GOT3 (cell line): ENCODE results near the gene PRDX5.
"Not testable (repeated sequence)": the region's sequence is repeated elsewhere in the genome, so short reads cannot be mapped to it uniquely, and the experiment has no call there.

Experiments used
- DNase-seq: peaks from one replicate; lab custom pipeline; 2025; ENCODE audit warnings: mixed read lengths; lab: John Stamatoyannopoulos, UW

Gene PRDX5

GRCh38 chr11:64305691-64306562, 12.0 kb upstream of the PRDX5 start:
- DNase-seq = no peak

- DNase-seq = no peak
Observed at GRCh38 chr11:64306563-64306875, 11.4 kb upstream of the PRDX5 start.

DNA sequence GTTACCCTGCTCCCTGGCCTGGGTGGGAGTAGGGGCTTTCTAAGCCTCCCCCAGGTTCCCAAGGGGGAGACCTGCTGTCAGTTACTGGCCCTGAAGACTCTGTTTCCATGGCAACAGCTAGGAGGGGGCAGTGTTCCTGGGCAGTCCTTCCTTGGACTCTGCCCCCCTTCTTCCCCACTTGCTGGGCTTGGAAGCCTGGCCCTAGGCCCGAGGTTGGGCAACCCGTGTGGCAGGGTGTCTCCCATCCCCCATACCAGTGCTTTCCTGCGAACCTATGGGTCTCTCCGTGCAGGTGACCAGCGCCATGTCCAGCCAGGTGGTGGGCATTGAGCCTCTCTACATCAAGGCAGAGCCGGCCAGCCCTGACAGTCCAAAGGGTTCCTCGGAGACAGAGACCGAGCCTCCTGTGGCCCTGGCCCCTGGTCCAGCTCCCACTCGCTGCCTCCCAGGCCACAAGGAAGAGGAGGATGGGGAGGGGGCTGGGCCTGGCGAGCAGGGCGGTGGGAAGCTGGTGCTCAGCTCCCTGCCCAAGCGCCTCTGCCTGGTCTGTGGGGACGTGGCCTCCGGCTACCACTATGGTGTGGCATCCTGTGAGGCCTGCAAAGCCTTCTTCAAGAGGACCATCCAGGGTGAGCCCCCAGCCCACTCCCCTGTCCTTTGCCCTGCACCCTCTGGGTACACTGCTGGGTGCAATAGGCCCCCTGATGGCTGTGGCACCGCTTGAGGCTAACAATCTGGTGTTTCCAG, 10.9 kb upstream of the PRDX5 start:
- DNase-seq = no peak

GRCh38 chr11:64307795-64308194, 10.1 kb upstream of the PRDX5 start:
- not testable (repeated sequence) for DNase-seq

DNA sequence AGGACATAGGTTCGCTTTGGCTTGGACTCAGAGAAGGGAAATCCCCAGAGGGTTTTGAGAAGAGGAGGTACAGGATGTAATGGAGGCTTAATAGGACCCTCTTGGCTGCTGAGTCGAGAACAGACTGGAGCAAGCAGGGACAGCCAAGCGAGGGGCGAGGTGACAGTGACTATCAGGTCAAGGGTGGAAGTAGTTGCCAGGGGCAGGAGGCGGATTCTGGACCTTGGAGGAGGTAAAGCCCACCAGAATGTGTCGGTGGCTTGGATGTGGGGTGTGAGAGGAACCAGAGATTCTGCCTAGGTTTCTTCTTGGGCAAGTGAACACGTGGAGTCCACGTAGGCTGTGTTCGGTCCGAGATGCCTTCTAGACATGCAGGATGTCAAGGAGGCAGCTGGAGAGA, 5.0 kb upstream of the PRDX5 start:
- no peak for DNase-seq

DNA sequence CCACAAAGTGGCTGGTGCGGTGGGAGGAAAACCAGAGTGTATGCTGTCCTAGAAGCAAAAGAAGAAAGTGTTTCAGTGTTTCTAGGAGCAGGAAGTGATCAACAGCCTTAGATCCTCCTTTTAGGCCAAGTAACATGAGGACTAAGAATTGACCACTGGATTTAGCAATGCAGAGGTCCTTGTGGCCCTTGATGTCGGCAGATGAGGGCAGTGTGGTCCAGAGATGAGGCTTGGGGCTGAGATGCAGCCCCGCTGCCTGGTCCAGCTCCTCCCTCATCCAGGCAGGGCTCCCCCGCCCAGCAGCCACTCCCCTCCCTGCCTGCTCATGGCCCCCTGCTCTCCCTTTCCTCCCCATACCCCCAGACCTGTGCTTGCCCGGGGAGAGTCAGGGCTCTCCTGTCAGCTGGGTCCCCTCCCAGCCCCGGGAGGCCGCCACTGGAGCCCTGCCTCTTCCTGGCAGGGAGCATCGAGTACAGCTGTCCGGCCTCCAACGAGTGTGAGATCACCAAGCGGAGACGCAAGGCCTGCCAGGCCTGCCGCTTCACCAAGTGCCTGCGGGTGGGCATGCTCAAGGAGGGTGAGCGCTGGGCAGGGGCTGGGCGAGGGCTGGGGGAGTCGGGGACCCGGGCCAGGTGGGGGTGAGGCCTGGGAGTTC, 4.3 kb upstream of the PRDX5 start:
- DNase-seq = no peak

DNA sequence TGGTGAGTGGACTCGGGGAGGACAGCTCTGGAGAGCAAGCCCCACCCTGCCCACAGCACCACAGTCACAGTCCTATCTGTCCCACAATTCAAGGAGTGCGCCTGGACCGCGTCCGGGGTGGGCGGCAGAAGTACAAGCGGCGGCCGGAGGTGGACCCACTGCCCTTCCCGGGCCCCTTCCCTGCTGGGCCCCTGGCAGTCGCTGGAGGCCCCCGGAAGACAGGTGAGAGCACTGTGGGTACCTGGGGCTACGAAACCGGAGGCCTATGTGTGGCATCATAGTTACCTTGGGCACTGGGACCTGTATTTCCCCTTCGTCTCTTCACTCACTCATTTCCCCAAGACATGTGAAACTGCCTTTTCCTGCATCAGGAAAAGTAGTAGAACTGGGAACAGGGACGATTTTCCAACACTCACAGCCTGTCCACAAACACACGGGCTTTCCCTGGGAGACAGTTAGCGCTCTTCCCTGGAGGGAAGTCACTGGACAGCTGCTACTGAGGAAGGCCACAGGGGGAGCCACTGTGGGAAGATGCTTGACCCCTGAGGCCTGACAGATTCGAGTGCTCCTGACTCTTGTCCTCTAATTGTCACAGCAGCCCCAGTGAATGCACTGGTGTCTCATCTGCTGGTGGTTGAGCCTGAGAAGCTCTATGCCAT, 3.6 kb upstream of the PRDX5 start:
- no peak for DNase-seq

DNA sequence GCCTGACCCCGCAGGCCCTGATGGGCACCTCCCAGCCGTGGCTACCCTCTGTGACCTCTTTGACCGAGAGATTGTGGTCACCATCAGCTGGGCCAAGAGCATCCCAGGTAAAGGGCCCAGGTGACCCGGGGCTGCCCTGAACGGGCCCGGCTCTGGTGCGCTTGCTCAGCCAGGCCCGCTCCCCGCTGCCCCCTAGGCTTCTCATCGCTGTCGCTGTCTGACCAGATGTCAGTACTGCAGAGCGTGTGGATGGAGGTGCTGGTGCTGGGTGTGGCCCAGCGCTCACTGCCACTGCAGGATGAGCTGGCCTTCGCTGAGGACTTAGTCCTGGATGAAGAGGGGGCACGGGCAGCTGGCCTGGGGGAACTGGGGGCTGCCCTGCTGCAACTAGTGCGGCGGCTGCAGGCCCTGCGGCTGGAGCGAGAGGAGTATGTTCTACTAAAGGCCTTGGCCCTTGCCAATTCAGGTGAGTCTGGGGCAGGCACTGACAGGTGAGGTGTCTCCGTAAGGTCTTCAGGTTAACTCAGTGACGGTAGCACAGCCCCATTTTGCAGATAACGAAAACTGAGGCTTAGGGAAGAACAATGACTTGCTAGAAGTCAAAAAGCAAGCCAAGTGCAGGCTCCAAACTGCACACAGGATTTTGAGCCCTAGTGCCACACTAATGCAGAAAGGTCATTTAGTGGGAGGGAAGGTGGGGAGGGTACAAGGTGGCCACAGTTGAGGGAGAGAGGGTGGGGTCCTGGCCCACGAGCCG, 2.9 kb upstream of the PRDX5 start:
- no peak for DNase-seq

DNA sequence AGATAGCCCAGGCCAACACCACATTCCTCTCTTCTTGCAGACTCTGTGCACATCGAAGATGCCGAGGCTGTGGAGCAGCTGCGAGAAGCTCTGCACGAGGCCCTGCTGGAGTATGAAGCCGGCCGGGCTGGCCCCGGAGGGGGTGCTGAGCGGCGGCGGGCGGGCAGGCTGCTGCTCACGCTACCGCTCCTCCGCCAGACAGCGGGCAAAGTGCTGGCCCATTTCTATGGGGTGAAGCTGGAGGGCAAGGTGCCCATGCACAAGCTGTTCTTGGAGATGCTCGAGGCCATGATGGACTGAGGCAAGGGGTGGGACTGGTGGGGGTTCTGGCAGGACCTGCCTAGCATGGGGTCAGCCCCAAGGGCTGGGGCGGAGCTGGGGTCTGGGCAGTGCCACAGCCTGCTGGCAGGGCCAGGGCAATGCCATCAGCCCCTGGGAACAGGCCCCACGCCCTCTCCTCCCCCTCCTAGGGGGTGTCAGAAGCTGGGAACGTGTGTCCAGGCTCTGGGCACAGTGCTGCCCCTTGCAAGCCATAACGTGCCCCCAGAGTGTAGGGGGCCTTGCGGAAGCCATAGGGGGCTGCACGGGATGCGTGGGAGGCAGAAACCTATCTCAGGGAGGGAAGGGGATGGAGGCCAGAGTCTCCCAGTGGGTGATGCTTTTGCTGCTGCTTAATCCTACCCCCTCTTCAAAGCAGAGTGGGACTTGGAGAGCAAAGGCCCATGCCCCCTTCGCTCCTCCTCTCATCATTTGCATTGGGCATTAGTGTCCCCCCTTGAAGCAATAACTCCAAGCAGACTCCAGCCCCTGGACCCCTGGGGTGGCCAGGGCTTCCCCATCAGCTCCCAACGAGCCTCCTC, 2.0 kb upstream of the PRDX5 start:
- not testable (repeated sequence) for DNase-seq

DNA sequence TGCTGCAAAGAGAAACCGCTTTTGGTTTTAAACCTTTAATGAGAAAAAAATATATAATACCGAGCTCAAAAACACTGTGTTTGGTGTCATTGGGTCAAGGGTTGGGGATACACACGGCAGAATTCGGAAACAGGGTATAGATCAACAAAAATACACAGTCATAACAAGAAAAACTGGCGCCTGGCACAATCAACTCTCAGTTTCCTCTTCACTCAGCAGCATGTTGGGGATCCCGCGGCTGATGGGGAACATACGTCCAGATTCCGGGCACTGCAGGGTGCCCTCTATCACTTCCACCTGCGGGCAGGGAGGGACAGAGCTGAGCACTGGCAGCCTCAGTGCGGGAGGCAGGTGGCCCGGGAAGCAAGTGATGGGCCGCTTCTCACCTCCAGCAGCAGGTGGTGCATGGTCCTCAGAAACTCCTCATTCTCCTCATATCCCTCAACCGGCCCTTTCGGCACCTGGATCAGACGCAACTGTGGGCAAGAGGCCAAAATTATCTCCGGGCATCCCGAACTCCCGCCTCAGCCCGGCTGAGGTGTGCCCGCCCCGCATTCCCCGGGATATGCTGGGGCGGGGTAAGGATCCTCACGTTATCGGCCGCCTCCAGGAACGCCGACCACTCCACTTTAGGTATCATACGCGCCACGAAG, 1.1 kb upstream of the PRDX5 start:
- no peak for DNase-seq

- DNase-seq = peak; percentile 81
Observed at GRCh38 chr11:64317325-64317960, 478 bp upstream of the PRDX5 start, which contains the start of gene TRMT112. Gene TRMT112 (minus strand): TSS chr11:64317559. CDS start chr11:64317526, 33 bp downstream.

DNA sequence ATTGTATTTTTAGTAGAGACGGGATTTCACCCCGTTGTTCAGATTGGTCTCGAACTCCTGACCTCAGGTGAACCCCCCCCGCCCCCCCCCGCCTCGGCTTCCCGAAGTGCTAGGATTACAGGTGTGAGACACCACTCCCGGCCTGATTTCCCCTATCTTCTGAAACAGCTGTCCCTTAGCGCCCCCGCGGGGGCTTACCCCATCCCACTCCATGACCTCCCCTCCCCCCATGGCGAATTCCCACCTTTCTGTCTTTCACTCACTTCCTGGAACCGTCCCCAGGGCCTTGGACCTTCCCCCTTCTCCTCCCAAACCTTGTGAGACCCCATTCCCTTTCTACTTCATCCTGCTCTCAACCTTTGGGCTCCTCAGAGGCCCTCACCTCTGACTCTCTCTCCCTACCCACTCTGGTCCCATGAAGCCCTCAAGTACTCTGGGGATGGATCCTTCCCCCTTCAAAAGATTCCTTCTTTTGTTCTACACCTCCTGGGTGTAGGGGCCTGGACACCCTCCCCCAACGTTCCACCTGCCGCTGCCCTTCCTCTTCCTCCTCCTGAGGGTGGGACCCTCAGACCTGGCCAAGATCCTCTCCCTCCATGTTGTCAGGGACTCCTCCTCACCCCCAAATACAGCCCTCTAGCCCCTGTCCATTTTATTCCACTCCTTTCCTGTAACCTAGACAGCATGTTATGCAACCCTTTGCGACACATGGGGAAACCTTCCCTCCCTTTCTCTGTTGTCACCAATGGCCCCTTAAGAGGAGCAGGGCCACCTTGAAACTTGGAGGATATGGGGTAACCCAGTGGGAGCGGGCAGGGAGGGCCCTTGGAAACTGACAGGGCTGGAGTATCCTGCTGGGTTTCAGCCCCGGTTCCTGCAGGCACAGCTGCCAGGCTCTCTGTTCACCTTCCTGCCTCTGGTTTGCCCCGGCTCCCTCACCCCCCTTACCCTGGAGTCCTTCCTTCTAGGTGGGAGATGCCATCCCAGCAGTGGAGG, 1.1 kb downstream of the PRDX5 start:
- DNase-seq = no peak

DNA sequence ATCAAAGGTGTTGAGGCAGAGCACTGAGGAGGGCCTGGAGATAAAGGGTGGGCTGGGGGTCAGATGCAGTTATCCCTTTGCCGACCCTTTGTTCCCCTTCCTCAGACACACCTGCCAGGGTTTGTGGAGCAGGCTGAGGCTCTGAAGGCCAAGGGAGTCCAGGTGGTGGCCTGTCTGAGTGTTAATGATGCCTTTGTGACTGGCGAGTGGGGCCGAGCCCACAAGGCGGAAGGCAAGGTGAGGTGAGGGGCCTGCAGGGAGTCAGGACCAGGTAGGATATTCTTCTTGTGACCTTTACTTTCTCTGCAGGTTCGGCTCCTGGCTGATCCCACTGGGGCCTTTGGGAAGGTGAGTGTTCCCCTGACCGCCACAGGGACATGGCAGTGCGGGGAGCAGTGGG, 2.6 kb downstream of the PRDX5 start:
- no peak for DNase-seq

- DNase-seq = no peak
Observed at GRCh38 chr11:64321026-64321425, 3.1 kb downstream of the PRDX5 start.

- no peak for DNase-seq
Observed at GRCh38 chr11:64321533-64321932, 3.6 kb downstream of the PRDX5 start.

DNA sequence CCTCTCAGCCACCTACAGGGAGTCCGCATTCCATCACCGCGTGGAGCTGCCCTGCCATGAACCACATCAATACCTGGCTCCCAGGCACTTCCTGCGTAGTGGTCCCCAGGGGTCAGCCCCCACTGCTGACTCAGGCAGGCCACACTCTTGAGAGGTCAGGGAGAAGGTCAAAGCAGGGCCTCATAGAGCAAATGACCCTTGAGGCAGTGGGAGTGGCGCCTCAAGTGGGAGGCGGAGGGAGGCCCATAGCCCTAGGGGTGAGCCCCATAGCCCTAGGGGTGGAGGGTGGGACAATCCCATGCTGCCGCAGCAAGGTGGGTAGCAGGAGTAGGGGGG, 5.0 kb downstream of the PRDX5 start:
- no peak for DNase-seq

GRCh38 chr11:64323373-64323772, 5.5 kb downstream of the PRDX5 start:
- no peak for DNase-seq

DNA sequence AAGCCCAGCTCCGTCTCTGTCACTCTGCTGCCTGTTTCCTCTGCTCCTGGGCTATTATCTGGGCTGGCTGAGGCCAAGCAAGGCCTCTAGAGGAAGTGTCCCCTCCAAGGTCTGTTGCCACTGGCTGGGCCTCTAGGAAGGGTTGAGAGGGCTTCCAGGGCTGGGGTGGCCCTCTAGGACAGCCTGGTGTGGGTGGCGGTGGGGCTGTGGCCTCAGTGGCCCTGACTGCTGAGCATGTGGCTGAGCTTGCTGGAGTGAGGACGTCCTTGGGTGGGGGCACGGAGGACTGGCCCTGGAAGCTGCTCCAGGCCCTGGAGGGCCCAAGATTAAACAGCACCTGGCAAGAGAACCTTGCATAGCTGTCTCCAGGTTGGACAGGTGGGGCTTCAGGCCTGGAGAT, 6.1 kb downstream of the PRDX5 start:
- DNase-seq = not testable (repeated sequence)
